H1 (cell line): ENCODE data around the gene POU2AF3. TPM values are rescaled to one million over a fixed set of nuclear protein-coding genes. Genes with fewer than 3 reads are reported as not detected.

Experiments used
- CTCF ChIA-PET: fragments of 300-600 bp; sonication (Branson Sonifier 250); formaldehyde crosslinking; loops from one replicate; lab custom pipeline; 2021; ENCODE audit not compliant: partially characterized antibody; lab: Charles Lee
- POLR2A ChIA-PET: fragments of 300-600 bp; sonication (Branson Sonifier 250); formaldehyde crosslinking; loops from one replicate; lab custom pipeline; 2021; ENCODE audit warnings: inconsistent platforms; ENCODE audit not compliant: partially characterized antibody; lab: Charles Lee
- DNase-seq, 2 experiments: peaks; one replicate each; pipeline versions ENCODE4 v3.0.0 to v3.0.0-alpha.2; 2010 to 2022; ENCODE audit warnings: low spot score in 2 of 2, low read depth in 1 of 2, mixed read lengths in 1 of 2
- FAIRE-seq: peaks from 2 replicates; lab custom pipeline; 2011; peaks lifted over from hg19 to GRCh38; lab: Jason Lieb, UNC
- H2AFZ ChIP-seq: 2 replicates; pipeline ENCODE4 v1.8.1; 2012; ENCODE audit warnings: low read length, inconsistent platforms
- H2AK5ac ChIP-seq: 2 replicates; pipeline ENCODE4 v1.6.1; 2013; ENCODE audit warnings: low read depth, low read length
- H2BK120ac ChIP-seq: replicated peaks from 2 replicates; pipeline ENCODE3; 2013; ENCODE audit warnings: low read depth, low read length, inconsistent platforms
- H2BK12ac ChIP-seq: 2 replicates; pipeline ENCODE4 v1.6.1; 2013; ENCODE audit warnings: low read depth, low read length
- H2BK15ac ChIP-seq: 2 replicates; pipeline ENCODE4 v1.6.1; 2013; ENCODE audit warnings: low read length
- H2BK20ac ChIP-seq: 2 replicates; pipeline ENCODE4 v1.6.1; 2013; ENCODE audit warnings: low read length
- H2BK5ac ChIP-seq: 2 replicates; pipeline ENCODE4 v1.6.1; 2013; ENCODE audit warnings: low read depth, low read length
- H3K14ac ChIP-seq: 2 replicates; pipeline ENCODE4 v1.6.1; 2013; ENCODE audit warnings: inconsistent platforms; ENCODE audit not compliant: insufficient read length
- H3K18ac ChIP-seq: 2 replicates; pipeline ENCODE4 v1.6.1; 2013; ENCODE audit warnings: low read length; ENCODE audit errors: extremely low read depth
- H3K23ac ChIP-seq: 2 replicates; pipeline ENCODE4 v1.6.1; 2013; ENCODE audit warnings: inconsistent platforms; ENCODE audit not compliant: insufficient read length
- H3K23me2 ChIP-seq: 2 replicates; pipeline ENCODE4 v1.6.1; 2013; ENCODE audit warnings: low read depth, low read length
- H3K27ac ChIP-seq: 2 replicates; pipeline ENCODE4 v1.6.1; 2011; ENCODE audit warnings: low read depth, low read length, inconsistent platforms
- H3K27me3 ChIP-seq, 4 experiments: replicated peaks in 1 of 4; 1 replicate in 1 of 4; 2 replicates in 3 of 4; pipeline versions ENCODE4 v1.6.1 to v1.8.1; 2011 to 2013; ENCODE audit warnings: low read length in 3 of 4, mild to moderate bottlenecking in 3 of 4, inconsistent platforms in 2 of 4, mixed read lengths in 2 of 4, moderate library complexity in 1 of 4; ENCODE audit not compliant: control insufficient read depth in 3 of 4, insufficient read depth in 3 of 4; ENCODE audit errors: extremely low read depth in 1 of 4
- H3K36me3 ChIP-seq, 4 experiments: 2 replicates each; pipeline versions ENCODE4 v1.6.1 to v1.8.1; 2011 to 2013; ENCODE audit warnings: mild to moderate bottlenecking in 4 of 4, low read length in 3 of 4, moderate library complexity in 2 of 4, control low read depth in 1 of 4, inconsistent platforms in 1 of 4; ENCODE audit not compliant: insufficient read depth in 4 of 4, control insufficient read depth in 2 of 4
- H3K4ac ChIP-seq: replicated peaks from 2 replicates; pipeline ENCODE3; 2013; ENCODE audit warnings: low read length, low read depth, mixed read lengths, inconsistent platforms; ENCODE audit not compliant: insufficient read length
- H3K4me1 ChIP-seq, 4 experiments: replicated peaks in 1 of 4; 1 replicate in 1 of 4; 2 replicates in 3 of 4; pipeline versions ENCODE4 v1.6.1 to v1.8.1; 2011 to 2013; ENCODE audit warnings: low read length in 3 of 4, inconsistent platforms in 2 of 4, mixed read lengths in 1 of 4; ENCODE audit not compliant: insufficient read depth in 4 of 4, control insufficient read depth in 3 of 4
- H3K4me2 ChIP-seq, 2 experiments: 2 replicates each; pipeline versions ENCODE4 v1.6.1 to v1.8.1; 2011 to 2013; ENCODE audit warnings: low read depth in 2 of 2, low read length in 2 of 2, control low read depth in 1 of 2, inconsistent platforms in 1 of 2, mild to moderate bottlenecking in 1 of 2; ENCODE audit not compliant: insufficient read depth in 1 of 2
- H3K4me3 ChIP-seq, 4 experiments: fragments of 200-600, 300-600 bp in 1 of 4; sonication (generic), shearing (Covaris generic), sonication (Bioruptor Twin) in 1 of 4; 2 replicates each; pipeline versions ENCODE4 v1.5.1 to v1.8.1; 2011 to 2016; ENCODE audit warnings: low read length in 4 of 4, low read depth in 3 of 4, control low read depth in 2 of 4, inconsistent platforms in 2 of 4, mild to moderate bottlenecking in 2 of 4, mixed read lengths in 1 of 4, moderate library complexity in 1 of 4; ENCODE audit not compliant: insufficient read depth in 2 of 4; ENCODE audit errors: extremely low read depth in 1 of 4
- H3K56ac ChIP-seq: replicated peaks from 2 replicates; pipeline ENCODE3; 2013; ENCODE audit warnings: low read depth, mild to moderate bottlenecking, mixed read lengths, low read length, inconsistent platforms; ENCODE audit not compliant: insufficient read length
- H3K79me1 ChIP-seq: 2 replicates; pipeline ENCODE4 v1.6.1; 2013; ENCODE audit warnings: low read depth, low read length, control low read depth
- H3K79me2 ChIP-seq, 2 experiments: 2 replicates each; pipeline versions ENCODE4 v1.6.1 to v1.8.1; 2012 to 2013; ENCODE audit warnings: low read length in 2 of 2, mild to moderate bottlenecking in 2 of 2, inconsistent platforms in 1 of 2; ENCODE audit not compliant: insufficient read depth in 2 of 2, control insufficient read depth in 1 of 2
- H3K9ac ChIP-seq, 4 experiments: replicated peaks in 1 of 4; 1 replicate in 1 of 4; 2 replicates in 3 of 4; pipeline versions ENCODE4 v1.6.1 to v1.8.1; 2011 to 2013; ENCODE audit warnings: low read depth in 3 of 4, low read length in 3 of 4, control low read depth in 2 of 4, mild to moderate bottlenecking in 2 of 4, moderate library complexity in 2 of 4, inconsistent platforms in 1 of 4; ENCODE audit errors: extremely low read depth in 1 of 4
- H3K9me3 ChIP-seq, 2 experiments: 2 replicates each; pipeline versions ENCODE4 v1.6.1 to v1.8.1; 2012 to 2013; ENCODE audit warnings: mild to moderate bottlenecking in 2 of 2, moderate library complexity in 2 of 2, control low read depth in 1 of 2, inconsistent platforms in 1 of 2, low read depth in 1 of 2, low read length in 1 of 2, mixed read lengths in 1 of 2; ENCODE audit not compliant: insufficient read depth in 2 of 2
- H4K20me1 ChIP-seq, 2 experiments: replicated peaks in 1 of 2; 2 replicates each; pipeline versions ENCODE3 to v1.8.1; 2011 to 2013; ENCODE audit warnings: inconsistent platforms in 2 of 2, low read length in 2 of 2, mild to moderate bottlenecking in 1 of 2; ENCODE audit not compliant: insufficient read depth in 2 of 2, control insufficient read depth in 1 of 2
- H4K5ac ChIP-seq: 2 replicates; pipeline ENCODE4 v1.6.1; 2013; ENCODE audit warnings: low read length, low read depth, mixed read lengths, inconsistent platforms; ENCODE audit not compliant: insufficient read length
- H4K8ac ChIP-seq: 2 replicates; pipeline ENCODE4 v1.8.0; 2013; ENCODE audit warnings: mild to moderate bottlenecking, moderate library complexity, low read length, inconsistent platforms; ENCODE audit not compliant: insufficient read depth; ENCODE audit errors: extremely low read depth
- H4K91ac ChIP-seq: replicated peaks from 2 replicates; pipeline ENCODE3; 2013; ENCODE audit warnings: low read length, mixed read lengths, inconsistent platforms; ENCODE audit not compliant: insufficient read length
- CBX5 ChIP-seq: fragments of 300-800, 300-1000 bp; sonication (generic); IDR thresholded peaks from 2 replicates; pipeline ENCODE4 v1.7.1; 2016; ENCODE audit warnings: antibody characterized with exemption, low read length, low read depth
- FOSL1 ChIP-seq: IDR thresholded peaks from 2 replicates; pipeline ENCODE4 v1.6.1; 2011; ENCODE audit warnings: mild to moderate bottlenecking, low read depth, low read length, moderate library complexity; ENCODE audit not compliant: insufficient read depth
- POLR2AphosphoS5 ChIP-seq: IDR thresholded peaks from 2 replicates; pipeline ENCODE4 v1.6.1; 2011; ENCODE audit warnings: low read depth, low read length
- RXRA ChIP-seq: IDR thresholded peaks from 2 replicates; pipeline ENCODE4 v1.6.1; 2011; ENCODE audit warnings: low read depth, mild to moderate bottlenecking, low read length, moderate library complexity; ENCODE audit not compliant: insufficient read depth
- SAP30 ChIP-seq: fragments of 300-600 bp; sonication (generic); IDR thresholded peaks from 2 replicates; pipeline ENCODE4 v1.7.1; 2012; ENCODE audit warnings: low read length, moderate library complexity, mild to moderate bottlenecking, inconsistent platforms; ENCODE audit not compliant: insufficient read depth, insufficient replicate concordance
- SP1 ChIP-seq: IDR thresholded peaks from 2 replicates; pipeline ENCODE4 v1.6.1; 2011; ENCODE audit warnings: low read depth, low read length
- SP4 ChIP-seq: IDR thresholded peaks from 2 replicates; pipeline ENCODE4 v1.6.1; 2012; ENCODE audit warnings: low read length, inconsistent platforms
- USF2 ChIP-seq: IDR thresholded peaks from 2 replicates; pipeline ENCODE4 v1.6.1; 2011; ENCODE audit warnings: low read length, improper control_type of control experiment
- WGBS, 2 experiments: shearing (Covaris generic) in 1 of 2; methylation state at CpG; one replicate each; pipeline versions ENCODE4 v1.1.6 to v1.1.7; 2013 to 2015; ENCODE audit warnings: low lambda C conversion rate in 2 of 2, mixed read lengths in 2 of 2, inconsistent platforms in 1 of 2, low coverage in 1 of 2, missing lambda C conversion rate in 1 of 2; ENCODE audit not compliant: insufficient replicate concordance in 2 of 2, insufficient coverage in 1 of 2, insufficient read length in 1 of 2; ENCODE audit errors: extremely low coverage in 1 of 2, missing lambda C conversion rate in 1 of 2; 5-methylcytosine and 5-hydroxymethylcytosine counted together
- polyA plus RNA-seq, 7 experiments: library from polyadenylated mRNA; depleted of rRNA in 3 of 7; stranded (reverse) in 5 of 7; unstranded in 2 of 7; fragments of >200 nt in 5 of 7; fragments of 200-250 nt in 2 of 7; gene quantifications; 1 replicate in 5 of 7; 2 replicates in 1 of 7; 4 replicates in 1 of 7; pipeline versions ENCODE4 v1.2.1 to v1.2.3, GENCODE V29; 2011 to 2013; ENCODE audit warnings: missing spikeins in 2 of 7, mixed read lengths in 2 of 7
- total RNA-seq: library from RNA; stranded (reverse); fragmentation: NEBNext Ultra II Directional; extraction: Animal tissue kit (Norgen Biotek cat#: 25700); gene quantifications from 2 replicates; pipeline ENCODE4 v1.2.1, GENCODE V29; 2021

The POU2AF3 gene
- total and polyA plus RNA-seq, 2 of the 8 experiments (the other 6 are each of a cell fraction or from before 2014, with no cell fraction given), result 1.2 to 5.7 TPM

- Histone ChIP-seq H2BK12ac (no peak overlapping the region), H3K56ac (no peak overlapping the region), H3K23ac (no peak overlapping the region), H3K27ac (no peak overlapping the region), H2AFZ (no peak overlapping the region), H3K79me1 (no peaks in the 10 kb centered on the region), H3K18ac (no peak overlapping the region), H3K23me2 (no peaks in the 10 kb centered on the region), H3K4me2 (no peak overlapping the region), H3K4me1 (no peaks in the 10 kb centered on the region), H2BK20ac (no peak overlapping the region), H4K8ac (no peak overlapping the region), H3K79me2 (no peaks in the 10 kb centered on the region), H3K4me3 (no peak overlapping the region), H3K9me3 (no peaks in the 10 kb centered on the region), H3K14ac (no peak overlapping the region), H4K91ac (no peak overlapping the region), H3K4ac (no peak overlapping the region), H3K27me3 (no peaks in the 10 kb centered on the region), H4K20me1 (no peaks in the 10 kb centered on the region), H2BK15ac (no peak overlapping the region), H2AK5ac (no peak overlapping the region), H3K36me3 (no peaks in the 10 kb centered on the region), H3K9ac (no peak overlapping the region), H2BK5ac (no peak overlapping the region), H2BK120ac (no peak overlapping the region), H4K5ac (no peak overlapping the region)
- ChIA-PET POLR2A (no interaction called here), CTCF (interaction anchor here (1.0 to 2.3 kb wide), 3 partner anchors 11 to 633 kb away, joined by 3 to 12 read pairs (median 4); no protein-coding TSS in a partner anchor)
- DNase-seq, result no peak
- 93% methylated on average over 3 of the region's 3 CpGs; no CpG with 5 or more reads in 1 of the 2 experiments for WGBS, 2 experiments
- no peak for FAIRE-seq
- TF ChIP-seq CBX5 (no peak), SP4 (no peak), POLR2AphosphoS5 (no peak), FOSL1 (no peak), USF2 (no peak), RXRA (no peak), SAP30 (no peak), SP1 (no peak)
These were observed 25.9 kb upstream of the POU2AF3 start for GRCh38 chr11:111272420-111272819.
